ENCODE results near the gene RANBP3.

- TF ChIP-seq EZH2phosphoT487 (IDR thresholded peaks at IDR 0.05; ENCODE audit: insufficient read depth, low read depth) (no peak), EZH2 (IDR thresholded peaks at IDR 0.05; ENCODE audit: insufficient read depth, poor library complexity, severe bottlenecking) (no peak)
These were observed 7.3 kb upstream of the RANBP3 start for GRCh38 chr19:5985098-5985783.
